Measurements from ENCODE around the gene NFKBIL1. TPM values are rescaled to one million over a fixed set of nuclear protein-coding genes. Genes with fewer than 3 reads are reported as not detected.

The NFKBIL1 gene
- 22.9 and 26.5 TPM in 2 replicates for total RNA-seq

GRCh38 chr6:31546958-31547726, at the start of gene NFKBIL1:
Gene NFKBIL1, plus strand, starts transcription at chr6:31547608. Its CDS starts 87 bp downstream, at chr6:31547695.

DNA sequence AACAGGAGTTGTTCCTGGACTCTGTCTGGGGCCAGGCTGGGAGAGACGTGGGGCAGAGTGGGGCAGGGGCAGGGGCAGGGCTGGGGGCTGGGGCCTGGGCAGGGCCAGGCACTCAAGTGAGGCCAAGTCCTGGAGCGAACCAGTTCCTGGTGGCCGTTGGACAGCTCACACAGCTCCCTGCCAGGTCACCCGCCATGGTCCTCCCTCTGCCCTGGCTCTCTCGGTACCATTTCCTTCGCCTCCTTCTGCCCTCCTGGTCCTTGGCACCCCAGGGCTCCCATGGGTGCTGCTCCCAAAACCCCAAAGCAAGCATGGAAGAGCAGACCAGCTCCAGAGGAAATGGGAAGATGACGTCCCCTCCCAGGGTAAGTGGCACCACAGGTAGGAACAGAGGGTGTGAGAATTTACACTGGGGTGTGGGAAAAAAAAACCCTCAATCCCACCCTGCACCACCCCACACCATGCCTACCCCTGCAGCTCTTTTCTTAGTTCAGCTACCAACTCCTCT, 18.5 kb upstream of the NFKBIL1 start, which contains the start of gene MCCD1:
MCCD1 (plus strand) TSS at position 142 of the 508 bp plus-strand sequence; CDS start at position 195, 53 bp downstream.

GRCh38 chr6:31541658-31542521, 5.5 kb upstream of the NFKBIL1 start, which contains the start of gene DDX39B:
Gene DDX39B, minus strand, starts transcription at chr6:31542003. Its CDS starts 1,471 bp downstream, at chr6:31540532.

GRCh38 chr6:31546339-31546957, 960 bp upstream of the NFKBIL1 start, which contains the start of gene ATP6V1G2:
Gene ATP6V1G2, minus strand, starts transcription at chr6:31546608. Its CDS starts 49 bp downstream, at chr6:31546559.

GRCh38 chr6:31572041-31572911, 24.9 kb downstream of the NFKBIL1 start, which contains the start of gene LTA:
Gene LTA, plus strand, starts transcription at chr6:31572289. Its CDS starts 454 bp downstream, at chr6:31572743.

GRCh38 chr6:31575335-31575901, 28.0 kb downstream of the NFKBIL1 start, which contains the start of gene TNF:
Gene TNF, plus strand, starts transcription at chr6:31575565. Its CDS starts 177 bp downstream, at chr6:31575742.

DNA sequence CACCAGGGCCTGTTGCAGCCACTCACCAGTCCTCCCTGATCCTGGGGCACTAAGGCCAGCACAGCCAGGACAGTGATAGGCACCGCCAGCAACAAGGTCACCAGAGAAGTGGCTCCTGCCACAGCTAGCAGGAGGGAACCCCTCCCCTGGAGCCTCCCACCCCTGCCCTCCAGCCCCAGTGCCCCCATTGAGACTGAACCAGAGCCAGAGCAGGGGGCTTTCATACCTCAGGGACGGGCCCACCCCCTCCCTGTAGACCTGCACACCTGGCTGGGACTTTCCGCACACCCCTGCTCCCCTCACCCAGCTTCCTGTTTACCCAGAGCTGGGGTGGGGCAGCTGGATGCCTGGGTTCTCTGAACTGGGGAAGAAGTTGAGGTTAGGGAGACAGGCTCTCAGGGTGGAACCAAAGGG, 34.8 kb downstream of the NFKBIL1 start, which contains the start of gene LTB:
LTB (minus strand) TSS at position 195 of the 414 bp plus-strand sequence; CDS start at position 188, 7 bp downstream.

GRCh38 chr6:31586008-31586407, 38.6 kb downstream of the NFKBIL1 start, which contains the start of gene LST1:
Gene LST1, plus strand, starts transcription at chr6:31586277. Its CDS starts 1,023 bp downstream, at chr6:31587300.

Small RNA genes lying within 50 kb of the gene (small RNA-seq; reads per million reads assigned to genes)
- gene AL663061.1: not detected
- gene SNORD117: 896 reads per million, percentile 99 among the genes with 10 or more reads in this experiment
- gene SNORD84: not detected

Other genes starting within 250 kb of the NFKBIL1 start
- gene HLA-B, start 190.4 kb upstream of the NFKBIL1 start, total RNA-seq: 229 and 377 TPM in 2 replicates
- 12.6 and 15.9 TPM in 2 replicates for gene MICA, start 144.0 kb upstream of the NFKBIL1 start, total RNA-seq
- 6.5 and 8.6 TPM in 2 replicates for gene MICB, start 49.5 kb upstream of the NFKBIL1 start, total RNA-seq
- not detected in 2 replicates for gene MCCD1, start 18.6 kb upstream of the NFKBIL1 start, total RNA-seq
- gene DDX39B, start 5.6 kb upstream of the NFKBIL1 start, total RNA-seq: 262 and 345 TPM in 2 replicates
- gene ATP6V1G2, start 1.0 kb upstream of the NFKBIL1 start, total RNA-seq: 3.4 and 3.5 TPM in 2 replicates
- gene LTA, start 24.7 kb downstream of the NFKBIL1 start, total RNA-seq: not detected in 2 replicates
- not detected in 2 replicates for gene TNF, start 28.0 kb downstream of the NFKBIL1 start, total RNA-seq
- gene LTB, start 34.8 kb downstream of the NFKBIL1 start, total RNA-seq: not detected in 2 replicates
- not detected in 2 replicates for gene LST1, start 38.7 kb downstream of the NFKBIL1 start, total RNA-seq
- not detected in 2 replicates for gene NCR3, start 45.4 kb downstream of the NFKBIL1 start, total RNA-seq
- gene AIF1, start 67.6 kb downstream of the NFKBIL1 start, total RNA-seq: not detected in 2 replicates
- gene PRRC2A, start 73.1 kb downstream of the NFKBIL1 start, total RNA-seq: 49.4 and 57.4 TPM in 2 replicates
- 127 and 138 TPM in 2 replicates for gene BAG6, start 105.1 kb downstream of the NFKBIL1 start, total RNA-seq
- gene APOM, start 108.3 kb downstream of the NFKBIL1 start, total RNA-seq: 2.0 and 2.2 TPM in 2 replicates
- gene C6orf47, start 113.2 kb downstream of the NFKBIL1 start, total RNA-seq: 15.2 and 19.5 TPM in 2 replicates
- gene GPANK1, start 117.4 kb downstream of the NFKBIL1 start, total RNA-seq: 17.0 and 17.1 TPM in 2 replicates
- gene CSNK2B, start 118.5 kb downstream of the NFKBIL1 start, total RNA-seq: 118 and 149 TPM in 2 replicates
- 4.2 and 4.8 TPM in 2 replicates for gene LY6G5B, start 122.4 kb downstream of the NFKBIL1 start, total RNA-seq
- gene LY6G5C, start 133.5 kb downstream of the NFKBIL1 start, total RNA-seq: 0.26 and 0.65 TPM in 2 replicates
- 29.9 and 35.3 TPM in 2 replicates for gene ABHD16A, start 155.7 kb downstream of the NFKBIL1 start, total RNA-seq
- gene LY6G6F, start 159.3 kb downstream of the NFKBIL1 start, total RNA-seq: not detected in 2 replicates
- not detected in 2 replicates for gene LY6G6D, start 167.7 kb downstream of the NFKBIL1 start, total RNA-seq
- not detected in 2 replicates for gene LY6G6C, start 174.1 kb downstream of the NFKBIL1 start, total RNA-seq
- not detected in 2 replicates for gene MPIG6B, start 175.8 kb downstream of the NFKBIL1 start, total RNA-seq
- 76.2 and 84.3 TPM in 2 replicates for gene DDAH2, start 181.7 kb downstream of the NFKBIL1 start, total RNA-seq
- gene CLIC1, start 188.9 kb downstream of the NFKBIL1 start, total RNA-seq: 597 and 600 TPM in 2 replicates
- 10.7 and 12.3 TPM in 2 replicates for gene MSH5, start 192.4 kb downstream of the NFKBIL1 start, total RNA-seq
- 0.54 and 1.4 TPM in 2 replicates for gene SAPCD1, start 215.0 kb downstream of the NFKBIL1 start, total RNA-seq
- gene VWA7, start 229.7 kb downstream of the NFKBIL1 start, total RNA-seq: 1.0 and 1.9 TPM in 2 replicates
- gene VARS1, start 248.1 kb downstream of the NFKBIL1 start, total RNA-seq: 38.3 and 45.2 TPM in 2 replicates